Muscle of leg (tissue), 11 donors: ENCODE results near the gene DAZAP1. TPM values are rescaled to one million over a fixed set of nuclear protein-coding genes. Genes with fewer than 3 reads are reported as not detected.

Source experiments
- DNase-seq: peaks from one replicate; pipeline ENCODE4 v3.0.0; 2013
- H3K27ac ChIP-seq: one replicate; pipeline ENCODE4 v1.5.1; 2013; ENCODE audit warnings: mild to moderate bottlenecking, low read length, control low read depth
- H3K27me3 ChIP-seq: one replicate; pipeline ENCODE4 v1.6.1; 2013; ENCODE audit warnings: low read length; ENCODE audit not compliant: control insufficient read depth, insufficient read depth
- H3K36me3 ChIP-seq: one replicate; pipeline ENCODE4 v1.6.1; 2013; ENCODE audit warnings: low read length; ENCODE audit not compliant: control insufficient read depth, insufficient read depth
- H3K4me1 ChIP-seq: one replicate; pipeline ENCODE4 v1.6.1; 2013; ENCODE audit warnings: low read length; ENCODE audit not compliant: control insufficient read depth, insufficient read depth
- H3K4me3 ChIP-seq: one replicate; pipeline ENCODE4 v1.5.1; 2013; ENCODE audit warnings: low read length, control low read depth
- H3K9me3 ChIP-seq: replicated peaks from 2 replicates; pipeline ENCODE4 v1.6.1; 2013; ENCODE audit warnings: low read depth, low read length; ENCODE audit not compliant: control insufficient read depth
- whole genome bisulfite sequencing: methylation state at CpG from one replicate; pipeline ENCODE4 v1.1.5; 2013; ENCODE audit warnings: missing lambda C conversion rate; ENCODE audit not compliant: insufficient coverage; 5-methylcytosine and 5-hydroxymethylcytosine counted together
- polyA plus RNA-seq, 8 donors: library from polyadenylated mRNA; unstranded; fragments of 120-200 nt; gene quantifications; one replicate each; pipeline versions ENCODE4 v1.2.1 to v1.2.3, GENCODE V29; 2013; ENCODE audit warnings: inconsistent platforms in 1 of 8, low replicate concordance in 1 of 8; ENCODE audit not compliant: insufficient read length in 8 of 8, insufficient read depth in 1 of 8
- total RNA-seq: library from RNA; stranded (reverse); fragments of 120-200 nt; gene quantifications from one replicate; pipeline ENCODE4 v1.2.4, GENCODE V29; 2013

The DAZAP1 gene
- total and polyA plus RNA-seq, 9 donors: 41.0 to 80.2 (median 65.8) TPM

DNA sequence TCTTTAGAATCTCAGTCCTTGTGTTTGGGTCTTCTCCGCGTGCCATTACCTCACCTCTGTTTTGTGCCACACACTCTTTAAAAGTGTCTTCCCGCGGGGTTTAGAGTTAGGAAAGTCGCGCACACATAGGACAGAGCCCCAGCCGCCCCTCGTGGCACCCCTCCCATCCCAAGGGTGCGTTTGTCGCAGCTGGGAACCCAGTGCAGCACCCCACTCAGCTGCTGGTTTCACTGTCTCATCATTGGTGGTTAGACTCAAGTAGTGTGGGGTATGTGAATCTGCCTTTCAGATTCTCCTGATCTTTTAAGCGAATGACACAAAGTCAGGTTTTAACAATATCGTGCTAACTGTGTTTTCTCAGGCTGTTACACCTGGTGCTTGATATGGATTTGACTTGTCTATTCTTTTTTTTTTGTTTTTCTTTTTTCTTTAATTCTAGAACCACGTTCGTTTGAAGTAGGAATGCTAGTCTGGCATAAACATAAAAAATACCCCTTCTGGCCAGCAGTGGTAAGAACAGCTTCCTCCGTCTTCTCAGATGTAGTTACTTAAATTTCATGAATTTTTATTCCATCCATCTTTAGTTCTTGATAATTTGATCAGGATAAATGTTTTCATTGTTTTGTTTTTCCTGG lies 43.2 kb upstream of the DAZAP1 start:
- Histone ChIP-seq H3K4me3 (no peak overlapping the region), H3K9me3 (no peaks in the 10 kb centered on the region), H3K27ac (no peak overlapping the region), H3K27me3 (no peaks in the 10 kb centered on the region), H3K36me3 (peaks cover 77% of the 10 kb centered on the region), H3K4me1 (peaks cover 36% of the 10 kb centered on the region)
- DNase-seq: no peak
- WGBS: 96% methylated on average over 4 of the region's 15 CpGs

DNA sequence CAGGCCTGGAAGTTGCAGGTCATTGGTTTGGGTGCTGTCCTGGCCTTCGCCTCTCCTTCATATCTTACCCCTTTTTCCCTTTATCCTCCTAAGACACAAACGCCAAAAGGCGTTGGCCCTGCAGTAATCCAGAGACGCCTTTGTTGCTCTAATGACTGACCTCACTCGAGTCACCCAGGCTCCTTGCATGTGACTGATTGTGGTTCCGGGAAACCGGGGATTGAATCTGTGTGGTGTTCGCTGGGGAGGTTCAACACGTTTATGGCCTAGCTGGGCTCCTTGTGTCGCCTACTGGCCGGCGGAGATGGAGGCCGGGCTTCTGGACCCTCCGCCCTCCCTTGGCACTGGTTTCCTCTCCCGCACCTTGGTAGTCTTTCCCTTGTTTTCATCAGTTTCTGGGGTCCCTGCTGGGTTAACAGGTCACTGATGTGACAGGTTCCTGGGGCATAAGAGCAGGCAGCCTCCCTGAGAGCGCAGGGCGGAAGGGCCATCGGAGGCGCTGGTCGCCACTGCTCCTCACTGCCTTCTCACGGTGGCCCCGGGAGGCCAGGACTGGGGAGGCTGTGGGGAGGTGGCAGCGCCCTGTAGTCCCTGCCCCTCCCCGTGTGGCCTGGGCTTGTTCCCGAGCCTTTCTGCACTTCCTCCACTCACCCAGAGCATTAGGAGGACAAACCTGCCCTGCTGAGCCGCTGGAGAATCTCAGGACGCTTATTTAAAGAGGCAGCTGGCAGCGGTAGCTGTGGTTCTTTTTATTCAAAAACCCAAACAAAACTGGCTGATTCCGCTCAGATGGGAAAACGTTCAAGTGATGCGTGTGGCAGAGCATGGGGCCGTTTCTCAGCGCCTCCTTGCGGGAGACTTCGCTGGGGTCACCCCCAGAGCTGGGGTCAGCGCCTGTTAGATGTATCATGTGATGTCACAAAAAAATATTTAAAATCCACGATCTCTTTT lies 41.8 kb upstream of the DAZAP1 start:
- 88% methylated on average over 33 of the region's 37 CpGs for WGBS
- peaks cover 80% of the 10 kb centered on the region for H3K36me3 ChIP-seq

DNA sequence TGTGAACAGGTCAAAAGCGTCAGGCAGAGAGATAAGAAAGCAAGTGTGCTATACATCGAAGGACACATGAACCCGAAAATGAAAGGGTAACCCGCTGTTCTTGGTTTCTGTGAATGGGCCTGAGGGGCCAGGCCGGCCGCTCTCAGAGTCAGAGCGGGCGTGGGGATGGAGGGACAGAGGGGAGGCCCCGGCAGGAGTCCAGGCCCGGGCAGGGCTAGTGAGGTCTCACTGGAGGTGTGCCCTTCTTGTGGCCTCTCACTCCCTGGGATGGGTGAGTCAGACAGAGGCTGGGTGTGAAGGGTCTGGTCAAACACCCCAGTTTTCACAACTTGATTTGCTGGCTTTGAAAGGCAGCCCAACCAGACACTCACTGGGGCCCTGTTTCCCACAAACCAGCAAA lies 41.1 kb upstream of the DAZAP1 start:
- no peak for DNase-seq
- H3K36me3 ChIP-seq: peaks cover 87% of the 10 kb centered on the region
- WGBS: 91% methylated on average over 9 of the region's 10 CpGs
- no peak overlapping the region for H3K4me3 ChIP-seq
- H3K9me3 ChIP-seq: no peaks in the 10 kb centered on the region
- no peak overlapping the region for H3K27ac ChIP-seq
- H3K27me3 ChIP-seq: no peaks in the 10 kb centered on the region
- peaks cover 21% of the 10 kb centered on the region for H3K4me1 ChIP-seq

More for the DNA sequence above, 41.8 kb upstream of the DAZAP1 start:
- Histone ChIP-seq H3K27ac (no peak overlapping the region), H3K9me3 (no peaks in the 10 kb centered on the region), H3K27me3 (no peaks in the 10 kb centered on the region), H3K4me1 (peaks cover 28% of the 10 kb centered on the region), H3K4me3 (no peak overlapping the region)
- no peak for DNase-seq

DNA sequence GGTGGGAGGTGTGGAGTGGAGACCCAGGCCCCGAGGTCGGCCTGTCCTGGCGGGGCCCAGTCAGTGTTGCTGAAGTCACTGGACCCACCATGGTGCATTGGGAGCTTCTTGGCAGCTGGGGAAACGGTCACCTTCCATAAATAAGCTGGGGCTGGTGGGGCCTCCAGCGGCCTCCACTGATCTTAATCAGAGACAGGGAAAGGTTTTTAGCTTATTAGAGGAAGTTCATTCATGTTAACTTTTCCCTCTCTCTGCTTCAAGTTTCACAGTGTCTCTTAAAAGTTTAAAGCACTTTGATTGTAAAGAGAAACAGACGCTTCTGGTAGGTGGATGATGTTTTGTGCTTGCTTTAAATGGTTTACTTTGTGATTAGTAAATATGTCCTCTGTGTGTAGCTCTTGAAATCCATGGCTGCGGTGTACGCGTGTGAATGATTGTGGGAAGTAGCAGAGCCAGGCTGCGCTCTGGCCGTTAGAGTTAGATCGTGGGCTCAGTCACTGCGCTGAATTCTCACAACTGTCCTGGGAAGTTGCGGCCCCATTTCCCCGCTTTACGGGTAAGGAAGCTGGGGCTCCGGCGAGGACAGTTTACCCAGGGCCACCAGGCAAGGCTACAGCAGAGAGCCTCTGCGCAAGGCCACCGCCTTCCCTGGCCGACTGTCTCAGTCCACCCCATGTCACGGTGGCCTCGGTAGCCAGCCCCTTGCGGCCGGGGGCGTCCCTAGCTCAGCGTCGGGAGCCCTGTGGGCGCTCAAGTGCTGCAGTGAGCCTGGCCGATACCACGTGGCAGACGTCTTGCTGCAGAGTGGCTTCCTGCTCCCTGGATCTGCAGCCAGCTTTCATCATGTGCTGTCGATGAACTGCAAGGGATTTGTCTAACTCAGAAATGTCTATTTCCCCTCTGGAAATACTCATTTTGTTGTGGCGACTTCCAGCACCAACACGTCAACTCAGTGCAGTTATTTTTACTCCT lies 40.2 kb upstream of the DAZAP1 start:
- no peak overlapping the region for H3K27ac ChIP-seq
- H3K27me3 ChIP-seq: no peaks in the 10 kb centered on the region
- H3K9me3 ChIP-seq: no peaks in the 10 kb centered on the region
- peak; percentile 44 for DNase-seq
- H3K36me3 ChIP-seq: peaks cover 87% of the 10 kb centered on the region
- peaks cover 13% of the 10 kb centered on the region for H3K4me1 ChIP-seq
- no peak overlapping the region for H3K4me3 ChIP-seq
- 75% methylated on average over 30 of the region's 35 CpGs for WGBS

DNA sequence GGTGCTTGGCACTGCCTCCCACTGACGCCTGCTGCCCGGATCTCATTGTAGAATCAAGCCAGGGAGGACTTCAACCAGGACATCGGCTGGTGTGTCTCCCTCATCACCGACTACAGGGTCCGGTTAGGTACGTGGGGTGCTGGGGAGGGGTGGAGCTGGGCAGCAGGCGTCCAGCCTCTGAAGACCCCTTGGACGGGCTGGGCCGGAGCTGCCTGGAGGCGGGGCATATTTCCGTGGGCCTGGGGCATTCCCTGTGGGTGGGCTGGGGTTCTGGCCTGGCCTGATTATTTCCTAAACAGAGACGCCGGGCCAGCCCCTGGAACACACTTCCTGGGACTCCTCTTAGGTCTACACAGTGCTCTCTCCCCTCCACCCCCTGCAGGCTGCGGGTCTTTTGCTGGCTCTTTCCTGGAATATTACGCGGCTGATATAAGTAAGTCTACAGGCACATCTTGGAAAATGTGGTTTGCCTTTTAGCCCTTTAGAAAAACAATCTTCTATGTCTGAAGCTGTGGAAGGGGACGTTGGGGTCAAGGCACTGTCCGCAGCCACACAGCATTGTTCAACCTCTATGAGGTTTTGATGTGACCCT lies 38.1 kb upstream of the DAZAP1 start:
- 90% methylated on average over 6 of the region's 18 CpGs for WGBS
- peaks cover 12% of the 10 kb centered on the region for H3K4me1 ChIP-seq
- H3K36me3 ChIP-seq: peaks cover 85% of the 10 kb centered on the region
- H3K27ac ChIP-seq: no peak overlapping the region
- H3K4me3 ChIP-seq: no peak overlapping the region
- DNase-seq: no peak
- H3K9me3 ChIP-seq: no peaks in the 10 kb centered on the region
- no peaks in the 10 kb centered on the region for H3K27me3 ChIP-seq

DNA sequence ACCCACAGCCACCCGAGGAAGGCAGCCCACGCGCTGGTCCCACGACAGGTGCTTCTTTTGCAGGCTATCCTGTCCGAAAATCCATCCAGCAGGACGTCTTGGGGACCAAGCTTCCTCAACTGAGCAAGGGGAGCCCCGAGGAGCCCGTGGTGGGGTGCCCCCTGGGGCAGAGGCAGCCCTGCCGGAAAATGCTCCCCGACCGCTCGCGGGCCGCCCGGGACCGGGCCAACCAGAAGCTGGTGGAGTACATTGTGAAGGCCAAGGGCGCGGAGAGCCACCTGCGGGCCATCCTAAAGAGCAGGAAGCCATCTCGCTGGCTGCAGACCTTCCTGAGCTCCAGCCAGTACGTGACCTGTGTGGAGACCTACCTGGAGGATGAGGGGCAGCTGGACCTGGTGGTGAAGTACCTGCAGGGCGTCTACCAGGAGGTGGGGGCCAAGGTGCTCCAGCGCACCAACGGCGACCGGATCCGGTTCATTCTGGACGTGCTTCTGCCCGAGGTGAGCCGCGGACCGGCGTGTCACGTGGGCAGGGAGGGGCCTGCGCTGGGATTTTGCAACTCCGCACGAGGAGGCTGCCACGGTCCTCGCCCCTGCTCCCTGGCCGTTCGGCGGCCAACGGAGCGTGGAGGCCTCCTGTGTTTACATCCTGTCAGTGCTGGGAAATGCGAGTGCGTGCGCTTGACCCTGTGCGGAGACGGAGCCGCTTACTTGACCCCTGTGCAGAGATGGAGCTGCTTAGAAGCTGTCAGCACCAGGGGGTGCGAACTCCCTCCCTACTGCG lies 36.6 kb upstream of the DAZAP1 start:
- H3K9me3 ChIP-seq: no peaks in the 10 kb centered on the region
- no peak for DNase-seq
- peaks cover 13% of the 10 kb centered on the region for H3K4me1 ChIP-seq
- H3K27ac ChIP-seq: no peak overlapping the region
- no peak overlapping the region for H3K4me3 ChIP-seq
- H3K36me3 ChIP-seq: peaks cover 76% of the 10 kb centered on the region
- WGBS: 93% methylated on average over 44 of the region's 52 CpGs
- no peaks in the 10 kb centered on the region for H3K27me3 ChIP-seq

DNA sequence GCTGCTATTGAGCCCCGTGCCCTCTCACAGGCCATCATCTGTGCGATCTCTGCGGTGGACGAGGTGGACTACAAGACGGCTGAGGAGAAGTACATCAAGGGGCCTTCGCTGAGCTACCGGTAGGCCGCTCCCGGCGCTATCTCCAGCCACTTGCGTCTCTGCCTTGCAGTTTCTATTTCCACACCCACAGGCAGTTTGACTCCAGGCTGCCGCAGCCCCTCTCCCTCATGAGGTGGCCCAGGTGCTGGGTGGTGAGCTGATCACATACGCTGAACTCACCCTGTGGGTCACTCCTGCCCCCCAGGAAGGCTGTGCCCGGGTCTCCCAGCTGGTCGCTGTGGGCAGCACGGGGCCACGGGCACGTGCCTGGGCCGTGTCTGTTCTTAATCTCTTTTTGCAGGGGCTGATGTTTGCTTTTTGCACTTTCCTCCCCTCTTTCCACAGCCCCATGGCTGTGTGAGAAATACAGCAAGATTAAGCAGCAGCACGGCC lies 34.3 kb upstream of the DAZAP1 start:
- DNase-seq: no peak
- H3K4me3 ChIP-seq: no peak overlapping the region
- H3K9me3 ChIP-seq: no peaks in the 10 kb centered on the region
- H3K27ac ChIP-seq: peak overlapping the region; percentile 35
- WGBS: 82% methylated on average over 17 of the region's 20 CpGs
- H3K36me3 ChIP-seq: peaks cover 75% of the 10 kb centered on the region
- H3K27me3 ChIP-seq: no peaks in the 10 kb centered on the region
- H3K4me1 ChIP-seq: peaks cover 13% of the 10 kb centered on the region

DNA sequence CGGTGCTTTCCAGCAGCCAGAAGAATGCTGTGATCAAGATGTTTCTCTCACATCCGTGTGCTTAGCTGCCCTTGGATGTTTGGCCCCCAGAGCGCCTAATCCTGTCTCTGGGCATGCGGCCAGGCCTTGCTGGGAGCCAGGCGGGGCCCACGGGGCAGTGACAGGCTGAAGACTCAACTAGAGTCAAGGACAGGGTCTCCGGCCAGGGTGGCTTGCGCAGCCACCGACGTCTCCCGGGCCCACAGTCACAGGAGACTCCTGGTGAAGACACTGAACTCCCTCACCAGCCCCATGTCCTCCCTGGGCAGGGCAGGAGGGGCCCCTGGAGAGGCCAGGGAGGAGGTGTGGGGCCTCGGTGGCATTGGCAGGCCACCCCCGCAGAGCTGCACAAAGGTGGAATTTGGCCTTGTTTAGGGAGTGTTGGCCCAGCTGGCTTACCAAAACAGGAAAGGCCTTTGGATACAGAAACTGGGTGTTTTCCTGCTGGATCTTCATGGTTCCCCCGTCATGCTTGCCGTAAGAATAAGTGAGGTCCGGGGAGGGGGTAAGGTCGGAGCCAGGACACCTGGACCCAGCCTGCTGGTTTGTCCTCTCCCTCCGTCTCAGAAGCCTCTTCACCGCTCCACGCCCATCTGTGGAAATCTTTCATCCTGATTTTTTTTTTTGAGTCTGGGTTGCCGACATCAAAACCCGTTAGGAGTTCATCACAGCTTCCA lies 33.7 kb upstream of the DAZAP1 start:
- Histone ChIP-seq H3K4me1 (peaks cover 13% of the 10 kb centered on the region), H3K27ac (peak overlapping the region; percentile 35), H3K27me3 (no peaks in the 10 kb centered on the region), H3K36me3 (peaks cover 73% of the 10 kb centered on the region), H3K9me3 (no peaks in the 10 kb centered on the region), H3K4me3 (no peak overlapping the region)
- 73% methylated on average over 15 of the region's 22 CpGs for WGBS
- DNase-seq: peak; percentile 50
